Fibroblast of lung (primary cell): ENCODE measurements around the gene LRRC59.

ENCODE experiments used
- CTCF ChIP-seq, 2 donors: IDR thresholded peaks in 1 of 2; conservative IDR thresholded peaks in 1 of 2; 1 replicate in 1 of 2; 2 replicates in 1 of 2; pipeline ENCODE4 v1.5.1; 2011 to 2012; ENCODE audit warnings: low read length in 2 of 2, control low read depth in 1 of 2, inconsistent platforms in 1 of 2, low read depth in 1 of 2, mild to moderate bottlenecking in 1 of 2
- EZH2 ChIP-seq: IDR thresholded peaks from 2 replicates; pipeline ENCODE4 v1.5.1; 2012; ENCODE audit warnings: low read length, control low read depth, mild to moderate bottlenecking; ENCODE audit errors: missing control alignments

GRCh38 chr17:50362661-50363060, 34.7 kb downstream of the LRRC59 start:
- TF ChIP-seq CTCF (conservative IDR thresholded peaks at IDR 0.05 in 1 of 2, IDR thresholded peaks at IDR 0.05 in 1 of 2; ENCODE audit: low read depth in 1 of 2, low read length in 2 of 2): no peak
- no peak for TF ChIP-seq EZH2
